Measurements from ENCODE around the gene RND1. TPM values are rescaled to one million over a fixed set of nuclear protein-coding genes. Genes with fewer than 3 reads are reported as not detected.
"Not testable (repeated sequence)": the region's sequence is repeated elsewhere in the genome, so short reads cannot be mapped to it uniquely, and the experiment has no call there.

RND1 gene
- total and polyA plus RNA-seq, 7 experiments from 2014 or later = 0.17 to 13.5 (median 1.5) TPM

GRCh38 chr12:48842021-48842420 is 23.6 kb downstream of the RND1 start:
- intact Hi-C loops (cut with micrococcal nuclease); H3K27me3 Mint-ChIP-seq: not testable (repeated sequence)

GRCh38 chr12:48838048-48838447 is 27.6 kb downstream of the RND1 start:
- POLR2A ChIA-PET = no interaction called here

More at GRCh38 chr12:48842021-48842420, 23.6 kb downstream of the RND1 start:
- DNase-seq; H3K27ac Mint-ChIP-seq; H3K4me1 ChIP-seq (ENCODE audit: control insufficient read depth in 2 of 2, insufficient read depth in 2 of 2, low read length in 2 of 2); CTCF ChIA-PET; H3K4me3 ChIP-seq (ENCODE audit: low read length); H3K4me3 Mint-ChIP-seq; H3K9me3 ChIP-seq (ENCODE audit: control insufficient read depth in 2 of 3, low read length in 3 of 3); H3K27ac ChIP-seq (ENCODE audit: low read depth, low read length); ATAC-seq; POLR2A ChIA-PET; H3K27me3 ChIP-seq (ENCODE audit: control insufficient read depth in 2 of 2, insufficient read depth in 2 of 2, low read length in 2 of 2); H3K9me3 Mint-ChIP-seq: not testable (repeated sequence)
- peaks cover 35 to 78% (median 36%) of the 10 kb centered on the region in 3 experiments for H3K36me3 ChIP-seq (ENCODE audit: control insufficient read depth in 2 of 3, insufficient read depth in 3 of 3, low read length in 3 of 3)
- Mint-ChIP-seq H3K4me1 (peaks cover 6 to 13% (median 8%) of the 10 kb centered on the region in 7 donors), H3K36me3 (peaks cover 7 to 38% (median 28%) of the 10 kb centered on the region in 5 donors)

GRCh38 chr12:48832321-48833060 is 33.2 kb downstream of the RND1 start:
- H3K27me3 Mint-ChIP-seq = no peaks in the 10 kb centered on the region

More at GRCh38 chr12:48838048-48838447, 27.6 kb downstream of the RND1 start:
- intact Hi-C loops (cut with micrococcal nuclease) = no loop called here
- H3K4me3 Mint-ChIP-seq = no peak overlapping the region
- no peaks in the 10 kb centered on the region for H3K9me3 Mint-ChIP-seq
- H3K27ac Mint-ChIP-seq = peak overlapping the region in 1 of 9 donors; percentile 8
- no peaks in the 10 kb centered on the region for H3K4me1 Mint-ChIP-seq
- no peak for ATAC-seq
- H3K27me3 Mint-ChIP-seq = no peaks in the 10 kb centered on the region
- no peaks in the 10 kb centered on the region for H3K27me3 ChIP-seq (ENCODE audit: control insufficient read depth in 2 of 2, insufficient read depth in 2 of 2, low read length in 2 of 2)
- H3K4me3 ChIP-seq (ENCODE audit: low read length) = no peak overlapping the region
- H3K36me3 Mint-ChIP-seq = peaks cover 11 to 48% (median 23%) of the 10 kb centered on the region in 5 donors
- peaks cover 24 to 80% (median 29%) of the 10 kb centered on the region in 3 experiments for H3K36me3 ChIP-seq (ENCODE audit: control insufficient read depth in 2 of 3, insufficient read depth in 3 of 3, low read length in 3 of 3)
- no peaks in the 10 kb centered on the region for H3K4me1 ChIP-seq (ENCODE audit: control insufficient read depth in 2 of 2, insufficient read depth in 2 of 2, low read length in 2 of 2)
- no peaks in the 10 kb centered on the region for H3K9me3 ChIP-seq (ENCODE audit: control insufficient read depth in 2 of 3, low read length in 3 of 3)
- no peak overlapping the region for H3K27ac ChIP-seq (ENCODE audit: low read depth, low read length)
- CTCF ChIA-PET = interaction anchor here (0.6 to 0.7 kb wide), 2 partner anchors 92 to 474 kb away, joined by 3 to 4 read pairs; no protein-coding TSS in a partner anchor
- no peak for DNase-seq

GRCh38 chr12:48831257-48831656 is 34.4 kb downstream of the RND1 start:
- Mint-ChIP-seq H3K27ac (peak overlapping the region in 1 of 9 donors; percentile 91), H3K9me3 (no peaks in the 10 kb centered on the region), H3K36me3 (peaks cover 12 to 42% (median 17%) of the 10 kb centered on the region in 5 donors), H3K4me3 (no peak overlapping the region), H3K4me1 (peaks cover 0 to 6% (median 1%) of the 10 kb centered on the region in 7 donors), H3K27me3 (no peaks in the 10 kb centered on the region)
- intact Hi-C loops (cut with micrococcal nuclease) = no loop called here
- H3K36me3 ChIP-seq (ENCODE audit: control insufficient read depth in 2 of 3, insufficient read depth in 3 of 3, low read length in 3 of 3) = peaks cover 8 to 83% (median 18%) of the 10 kb centered on the region in 3 experiments
- ChIA-PET POLR2A (interaction anchor here (0.5 to 1.4 kb wide), 2 partner anchors 16 to 1697 kb away, joined by 3 to 4 read pairs; no protein-coding TSS in a partner anchor), CTCF (interaction anchor here (0.8 kb wide), 1 partner anchor 14 kb away, joined by 3 read pairs; no protein-coding TSS in a partner anchor)
- no peak overlapping the region for H3K27ac ChIP-seq (ENCODE audit: low read depth, low read length)
- no peaks in the 10 kb centered on the region for H3K27me3 ChIP-seq (ENCODE audit: control insufficient read depth in 2 of 2, insufficient read depth in 2 of 2, low read length in 2 of 2)
- no peak for ATAC-seq
- H3K4me1 ChIP-seq (ENCODE audit: control insufficient read depth in 2 of 2, insufficient read depth in 2 of 2, low read length in 2 of 2) = no peaks in the 10 kb centered on the region
- no peaks in the 10 kb centered on the region for H3K9me3 ChIP-seq (ENCODE audit: control insufficient read depth in 2 of 3, low read length in 3 of 3)
- DNase-seq = no peak
- no peak overlapping the region for H3K4me3 ChIP-seq (ENCODE audit: low read length)

More at GRCh38 chr12:48832321-48833060, 33.2 kb downstream of the RND1 start:
- CTCF ChIA-PET = no interaction called here
- Mint-ChIP-seq H3K27ac (peak overlapping the region in 1 of 9 donors; percentile 7), H3K9me3 (no peaks in the 10 kb centered on the region), H3K36me3 (peaks cover 16 to 55% (median 23%) of the 10 kb centered on the region in 5 donors), H3K4me1 (peaks cover 0 to 6% (median 1%) of the 10 kb centered on the region in 7 donors), H3K4me3 (no peak overlapping the region)
- H3K4me1 ChIP-seq (ENCODE audit: control insufficient read depth in 2 of 2, insufficient read depth in 2 of 2, low read length in 2 of 2) = no peaks in the 10 kb centered on the region
- POLR2A ChIA-PET = no interaction called here
- no peak overlapping the region for H3K4me3 ChIP-seq (ENCODE audit: low read length)
- peaks cover 14 to 95% (median 19%) of the 10 kb centered on the region in 3 experiments for H3K36me3 ChIP-seq (ENCODE audit: control insufficient read depth in 2 of 3, insufficient read depth in 3 of 3, low read length in 3 of 3)
- ATAC-seq (no peak), DNase-seq (no peak)
- no peaks in the 10 kb centered on the region for H3K9me3 ChIP-seq (ENCODE audit: control insufficient read depth in 2 of 3, low read length in 3 of 3)
- intact Hi-C loops (cut with micrococcal nuclease) = no loop called here
- H3K27me3 ChIP-seq (ENCODE audit: control insufficient read depth in 2 of 2, insufficient read depth in 2 of 2, low read length in 2 of 2) = no peaks in the 10 kb centered on the region
- no peak overlapping the region for H3K27ac ChIP-seq (ENCODE audit: low read depth, low read length)

- H3K4me3 ChIP-seq (ENCODE audit: low read length) = no peak overlapping the region
- peaks cover 9 to 33% (median 12%) of the 10 kb centered on the region in 5 donors for H3K36me3 Mint-ChIP-seq
Measured at GRCh38 chr12:48828841-48829575, 36.7 kb downstream of the RND1 start.

GRCh38 chr12:48828293-48828692 is 37.4 kb downstream of the RND1 start:
- H3K36me3 ChIP-seq (ENCODE audit: control insufficient read depth in 2 of 3, insufficient read depth in 3 of 3, low read length in 3 of 3) = peaks cover 8 to 54% (median 12%) of the 10 kb centered on the region in 3 experiments

More at GRCh38 chr12:48828841-48829575, 36.7 kb downstream of the RND1 start:
- Histone ChIP-seq H3K27me3 (ENCODE audit: control insufficient read depth in 2 of 2, insufficient read depth in 2 of 2, low read length in 2 of 2) (no peaks in the 10 kb centered on the region), H3K9me3 (ENCODE audit: control insufficient read depth in 2 of 3, low read length in 3 of 3) (no peaks in the 10 kb centered on the region), H3K4me1 (ENCODE audit: control insufficient read depth in 2 of 2, insufficient read depth in 2 of 2, low read length in 2 of 2) (no peaks in the 10 kb centered on the region), H3K27ac (ENCODE audit: low read depth, low read length) (no peak overlapping the region), H3K36me3 (ENCODE audit: control insufficient read depth in 2 of 3, insufficient read depth in 3 of 3, low read length in 3 of 3) (peaks cover 8 to 62% (median 13%) of the 10 kb centered on the region in 3 experiments)
- CTCF ChIA-PET = interaction anchor here (0.7 kb wide), 1 partner anchor 72 kb away, joined by 3 read pairs; no protein-coding TSS in a partner anchor
- POLR2A ChIA-PET = no interaction called here
- DNase-seq (no peak), ATAC-seq (no peak)
- H3K4me1 Mint-ChIP-seq = peaks cover 0 to 6% (median 3%) of the 10 kb centered on the region in 7 donors
- H3K27me3 Mint-ChIP-seq = no peaks in the 10 kb centered on the region
- no peak overlapping the region for H3K4me3 Mint-ChIP-seq
- intact Hi-C loops (cut with micrococcal nuclease) = no loop called here
- H3K27ac Mint-ChIP-seq = no peak overlapping the region
- H3K9me3 Mint-ChIP-seq = no peaks in the 10 kb centered on the region

More at GRCh38 chr12:48828293-48828692, 37.4 kb downstream of the RND1 start:
- Histone ChIP-seq H3K27ac (ENCODE audit: low read depth, low read length) (no peak overlapping the region), H3K27me3 (ENCODE audit: control insufficient read depth in 2 of 2, insufficient read depth in 2 of 2, low read length in 2 of 2) (no peaks in the 10 kb centered on the region), H3K4me3 (ENCODE audit: low read length) (no peak overlapping the region), H3K9me3 (ENCODE audit: control insufficient read depth in 2 of 3, low read length in 3 of 3) (no peaks in the 10 kb centered on the region), H3K4me1 (ENCODE audit: control insufficient read depth in 2 of 2, insufficient read depth in 2 of 2, low read length in 2 of 2) (peaks cover 0 to 4% of the 10 kb centered on the region in 2 donors)
- Mint-ChIP-seq H3K9me3 (no peaks in the 10 kb centered on the region), H3K36me3 (peaks cover 9 to 28% (median 12%) of the 10 kb centered on the region in 5 donors), H3K4me3 (no peak overlapping the region), H3K4me1 (peaks cover 0 to 6% (median 3%) of the 10 kb centered on the region in 7 donors), H3K27me3 (no peaks in the 10 kb centered on the region), H3K27ac (peak overlapping the region in 1 of 9 donors; percentile 65)
- ATAC-seq (no peak), DNase-seq (no peak)
- POLR2A ChIA-PET = interaction anchor here (1.5 kb wide), 1 partner anchor 24 kb away, joined by 6 read pairs; the partner anchor contains the start of gene DDX23
- CTCF ChIA-PET = interaction anchor here (0.7 kb wide), 1 partner anchor 72 kb away, joined by 3 read pairs; no protein-coding TSS in a partner anchor
- intact Hi-C loops (cut with micrococcal nuclease) = no loop called here
